AG09309 (cell line): ENCODE measurements around the gene PARP8.

Source experiments
- DNase-seq: peaks from one replicate; pipeline ENCODE4 v3.0.0-alpha.2; 2010; ENCODE audit warnings: low read depth
- H3K4me3 ChIP-seq: 2 replicates; pipeline ENCODE4 v1.5.1; 2011; ENCODE audit warnings: mild to moderate bottlenecking, low read depth, low read length, moderate library complexity; ENCODE audit not compliant: control insufficient read depth
- TF ChIP-seq, protein P1 (sequence below): IDR thresholded peaks from 2 replicates; pipeline ENCODE4 v1.5.1; 2011; ENCODE audit warnings: mild to moderate bottlenecking, low read depth, low read length, inconsistent platforms; ENCODE audit not compliant: insufficient read depth, control insufficient read depth; ENCODE audit errors: missing control alignments

Gene PARP8

DNA sequence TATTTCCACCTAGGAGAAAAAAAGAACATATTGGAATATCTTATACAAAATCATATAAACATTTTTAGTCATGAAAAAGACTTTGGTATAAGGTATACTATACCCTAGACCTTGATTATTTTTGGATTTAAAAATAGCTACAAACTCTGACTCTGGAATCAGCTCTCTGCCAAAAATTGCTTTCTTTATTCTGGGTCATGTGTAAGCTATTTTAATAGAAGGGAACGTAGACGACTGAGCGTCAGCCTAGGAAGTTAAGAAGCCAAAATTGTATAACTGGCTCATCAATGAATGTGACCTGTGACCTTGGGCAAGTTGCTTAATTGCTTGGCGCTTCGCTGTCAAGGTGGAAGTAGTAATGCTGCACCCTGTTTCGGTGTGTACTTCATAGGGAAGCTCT, 157.1 kb downstream of the PARP8 start:
- H3K4me3 ChIP-seq: no peak overlapping the region
- DNase-seq: no peak
- TF ChIP-seq, protein P1, sequence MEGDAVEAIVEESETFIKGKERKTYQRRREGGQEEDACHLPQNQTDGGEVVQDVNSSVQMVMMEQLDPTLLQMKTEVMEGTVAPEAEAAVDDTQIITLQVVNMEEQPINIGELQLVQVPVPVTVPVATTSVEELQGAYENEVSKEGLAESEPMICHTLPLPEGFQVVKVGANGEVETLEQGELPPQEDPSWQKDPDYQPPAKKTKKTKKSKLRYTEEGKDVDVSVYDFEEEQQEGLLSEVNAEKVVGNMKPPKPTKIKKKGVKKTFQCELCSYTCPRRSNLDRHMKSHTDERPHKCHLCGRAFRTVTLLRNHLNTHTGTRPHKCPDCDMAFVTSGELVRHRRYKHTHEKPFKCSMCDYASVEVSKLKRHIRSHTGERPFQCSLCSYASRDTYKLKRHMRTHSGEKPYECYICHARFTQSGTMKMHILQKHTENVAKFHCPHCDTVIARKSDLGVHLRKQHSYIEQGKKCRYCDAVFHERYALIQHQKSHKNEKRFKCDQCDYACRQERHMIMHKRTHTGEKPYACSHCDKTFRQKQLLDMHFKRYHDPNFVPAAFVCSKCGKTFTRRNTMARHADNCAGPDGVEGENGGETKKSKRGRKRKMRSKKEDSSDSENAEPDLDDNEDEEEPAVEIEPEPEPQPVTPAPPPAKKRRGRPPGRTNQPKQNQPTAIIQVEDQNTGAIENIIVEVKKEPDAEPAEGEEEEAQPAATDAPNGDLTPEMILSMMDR: no peak

DNA sequence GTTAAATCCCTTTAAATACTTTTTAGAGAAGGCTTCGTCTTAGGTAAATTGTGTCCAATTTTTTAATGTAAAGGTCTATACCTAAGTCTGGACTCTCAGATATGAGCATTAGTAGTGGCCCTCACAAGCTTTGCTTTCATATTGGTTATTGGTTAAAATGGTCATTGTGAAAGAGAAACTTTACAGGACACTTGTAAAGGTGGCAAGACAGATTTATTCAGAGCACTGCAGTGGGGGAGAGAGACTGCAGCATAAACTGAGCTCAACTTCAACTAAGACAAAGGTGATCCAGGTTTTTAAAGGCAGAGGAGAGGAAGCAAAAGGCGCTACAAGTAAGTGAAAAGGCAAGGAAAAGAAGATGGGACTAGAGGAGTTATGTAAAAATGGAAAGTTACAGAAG, 157.7 kb downstream of the PARP8 start:
- DNase-seq: no peak
- no peak overlapping the region for H3K4me3 ChIP-seq
- TF ChIP-seq, protein P1: no peak

DNA sequence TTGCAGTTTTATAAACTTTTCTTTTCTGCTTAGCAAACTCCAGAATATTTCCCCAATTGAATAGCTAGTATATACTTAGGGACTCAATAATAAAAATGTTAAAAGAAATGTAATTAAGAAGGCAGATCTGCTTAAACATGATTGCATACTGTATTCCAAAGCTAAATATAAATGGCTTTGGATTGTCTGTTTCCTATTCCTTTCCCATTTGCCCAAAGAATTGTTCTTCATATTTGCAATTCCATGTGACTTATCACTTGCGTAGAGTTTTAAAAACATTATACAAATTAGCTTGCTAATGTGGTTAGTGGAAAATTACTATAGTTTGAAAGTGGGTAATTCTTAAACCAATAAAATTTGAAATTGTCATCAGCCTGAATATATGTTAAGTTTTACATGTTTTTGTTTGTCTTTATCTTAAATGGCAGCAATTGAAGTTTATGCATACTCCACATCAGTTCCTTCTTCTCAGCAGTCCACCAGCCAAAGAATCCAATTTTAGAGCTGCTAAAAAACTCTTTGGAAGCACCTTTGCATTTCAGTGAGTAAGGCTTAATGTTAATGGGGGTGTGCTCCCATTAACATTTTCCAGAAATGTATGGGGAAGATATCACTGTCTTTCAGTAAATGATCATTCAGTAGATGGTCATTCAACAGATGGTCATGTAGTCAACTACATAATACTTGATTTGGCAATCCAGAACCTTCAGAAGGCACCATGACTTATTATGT, 161.2 kb downstream of the PARP8 start:
- TF ChIP-seq, protein P1: no peak
- DNase-seq: no peak
- H3K4me3 ChIP-seq: no peak overlapping the region

DNA sequence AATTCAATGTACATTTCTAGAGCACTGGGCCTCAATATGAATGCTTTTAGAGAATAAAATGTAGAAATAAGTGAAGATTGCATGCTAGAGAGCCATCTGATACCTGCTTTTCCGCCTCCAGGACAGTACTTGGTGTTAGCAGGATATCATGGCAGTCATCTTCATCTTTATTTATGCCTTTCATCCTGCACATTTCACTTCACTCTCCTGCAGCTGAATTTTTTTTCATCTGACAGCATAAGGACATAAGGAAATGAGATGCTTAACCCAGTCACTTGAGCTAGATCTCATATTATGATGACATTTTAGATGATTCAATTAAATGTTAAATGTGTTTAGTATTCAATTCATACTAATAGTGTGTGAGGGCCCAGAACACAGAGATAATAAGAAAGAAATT, 162.6 kb downstream of the PARP8 start:
- H3K4me3 ChIP-seq: no peak overlapping the region
- TF ChIP-seq, protein P1: no peak
- no peak for DNase-seq

DNA sequence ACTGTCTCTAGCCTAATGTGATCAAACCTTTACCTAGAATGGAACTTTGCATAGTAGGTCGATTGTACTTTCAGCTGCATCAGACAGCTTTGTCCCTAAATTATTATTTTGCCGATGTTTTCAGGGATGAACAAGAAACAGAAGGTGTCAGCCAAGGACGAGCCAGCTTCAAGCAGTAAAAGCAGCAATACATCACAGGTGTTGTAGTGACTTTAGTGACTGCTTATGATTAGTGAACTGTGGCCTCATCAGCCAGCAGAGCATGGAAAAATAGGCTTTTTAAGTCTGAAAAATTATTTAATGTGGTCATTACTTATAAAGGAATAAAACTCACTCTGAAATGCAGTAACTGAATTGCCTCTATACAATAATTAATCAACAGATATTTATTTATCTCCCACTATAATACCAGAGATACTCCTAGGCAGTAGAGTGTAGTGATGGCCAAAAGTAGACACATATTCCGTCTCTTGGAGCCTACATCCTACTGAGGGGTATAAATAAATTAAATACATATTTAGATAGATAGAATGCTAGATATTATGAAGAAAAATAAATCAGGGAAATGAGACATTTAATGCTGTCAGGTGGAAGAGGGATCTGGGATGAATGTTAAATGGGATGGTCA, 166.3 kb downstream of the PARP8 start:
- no peak for DNase-seq
- no peak overlapping the region for H3K4me3 ChIP-seq
- TF ChIP-seq, protein P1: no peak

DNA sequence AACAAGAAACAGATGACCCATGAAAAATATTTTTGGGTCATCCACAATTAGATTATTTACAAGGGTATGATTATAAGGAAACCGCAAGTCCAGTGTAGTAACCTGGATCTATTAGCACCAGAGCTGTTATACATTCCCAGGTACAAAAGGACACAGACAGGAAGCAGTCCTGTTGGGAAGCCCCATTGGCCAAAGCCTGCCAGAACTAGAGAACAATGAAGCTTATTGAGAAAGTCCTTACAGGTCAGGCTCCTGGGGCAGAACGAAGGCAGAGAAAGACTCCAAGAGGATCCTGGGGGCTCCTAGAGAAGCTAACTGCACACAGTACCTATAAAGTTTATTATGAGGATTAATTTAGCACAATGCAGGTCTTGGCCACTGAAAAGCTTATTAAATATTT, 169.9 kb downstream of the PARP8 start:
- DNase-seq: no peak
- no peak overlapping the region for H3K4me3 ChIP-seq
- TF ChIP-seq, protein P1: no peak
